Fibroblast of the conjunctiva (primary cell): ENCODE results near the gene STK32C.
"Not testable (repeated sequence)": the region's sequence is repeated elsewhere in the genome, so short reads cannot be mapped to it uniquely, and the experiment has no call there.

Experiments
- DNase-seq: peaks from one replicate; pipeline ENCODE4 v3.0.0-alpha.2; 2010; ENCODE audit warnings: low read depth

The STK32C gene

DNA sequence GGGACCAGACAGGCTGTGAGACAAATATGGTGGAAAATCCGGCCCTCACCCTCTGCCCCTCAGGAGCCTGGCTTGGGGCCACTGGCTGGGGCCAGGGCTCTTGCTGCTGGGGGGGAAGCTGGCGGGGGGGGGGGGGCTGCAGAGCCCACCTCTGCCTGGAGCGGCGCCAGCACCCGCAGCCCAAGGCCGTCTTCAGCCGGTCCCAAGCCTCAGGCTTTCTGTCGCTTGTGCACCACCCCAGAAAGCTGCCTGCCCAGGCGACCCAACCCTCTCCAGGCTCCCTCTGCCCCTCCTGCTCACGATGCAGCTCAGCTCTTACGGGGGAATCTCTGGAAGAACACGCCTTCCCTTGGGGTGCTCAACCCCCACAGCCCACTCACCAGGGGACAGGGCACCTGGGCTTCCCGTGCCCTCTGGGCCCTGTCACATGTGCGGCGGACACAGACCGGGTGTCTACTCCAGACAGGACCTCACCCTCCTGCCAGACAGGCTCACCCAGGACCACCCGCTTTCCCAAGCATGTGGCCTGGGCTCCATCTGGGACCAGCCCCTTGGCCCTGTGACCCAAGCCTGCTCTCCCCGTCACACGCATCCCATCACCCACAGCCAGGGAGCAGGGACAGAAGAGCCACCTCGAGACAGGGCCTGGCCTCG is 77.1 kb downstream of the STK32C start:
- DNase-seq, result no peak

DNA sequence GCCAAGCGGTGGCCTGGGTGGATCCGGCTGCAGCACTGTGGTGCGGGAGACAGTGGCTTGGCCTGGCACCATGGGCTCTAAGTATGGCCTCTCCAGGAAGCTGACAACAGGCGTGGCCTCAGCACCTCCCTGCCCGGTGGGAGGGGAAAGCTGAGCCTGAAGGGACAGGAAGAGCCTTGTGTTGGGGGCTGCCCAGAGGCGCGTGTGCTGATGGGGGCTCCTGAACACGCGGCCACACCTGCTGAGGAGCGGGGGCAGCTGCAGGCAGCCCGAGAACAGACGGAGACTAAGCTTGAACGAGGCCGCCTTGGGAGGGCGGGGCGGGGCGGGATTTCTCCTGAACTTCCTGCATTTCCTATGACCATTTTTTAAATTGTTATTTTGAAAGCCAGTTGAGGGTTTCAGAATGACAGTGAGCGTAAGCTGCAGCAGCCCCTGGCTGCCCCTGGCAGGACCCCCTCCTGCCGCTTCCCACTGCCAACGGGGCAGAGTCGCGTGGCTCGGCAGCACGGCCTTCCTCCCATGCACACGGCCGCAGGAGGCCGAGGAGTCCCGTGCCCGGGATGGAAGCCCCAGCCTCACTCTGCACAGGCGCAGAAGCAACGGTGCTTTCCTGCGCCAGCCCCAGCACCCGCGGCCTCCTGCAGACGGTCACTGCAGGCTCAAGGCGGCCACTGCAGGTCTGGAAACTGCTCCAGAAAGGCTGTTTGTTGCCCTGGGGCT is 77.8 kb downstream of the STK32C start:
- DNase-seq, result no peak

DNA sequence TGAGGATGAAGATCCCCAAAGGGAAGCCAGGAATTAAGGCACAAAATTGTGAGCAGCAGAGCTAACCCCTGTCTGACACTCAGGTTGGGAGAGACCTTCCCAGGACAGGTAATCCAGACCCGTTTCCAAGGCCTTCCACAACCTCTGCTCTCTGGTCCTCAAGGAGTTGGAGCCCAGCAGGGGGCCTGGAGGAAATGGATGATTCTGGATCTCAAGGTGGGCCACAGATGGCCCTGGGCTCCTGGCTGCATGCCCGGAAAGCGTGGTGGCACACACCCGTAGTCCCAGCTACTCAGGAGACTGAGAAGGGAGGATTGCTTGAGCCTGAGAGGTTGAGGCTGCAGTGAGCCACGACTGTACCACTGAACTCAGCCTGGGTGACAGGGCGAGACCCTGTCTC is 78.7 kb downstream of the STK32C start:
- DNase-seq, result no peak

DNA sequence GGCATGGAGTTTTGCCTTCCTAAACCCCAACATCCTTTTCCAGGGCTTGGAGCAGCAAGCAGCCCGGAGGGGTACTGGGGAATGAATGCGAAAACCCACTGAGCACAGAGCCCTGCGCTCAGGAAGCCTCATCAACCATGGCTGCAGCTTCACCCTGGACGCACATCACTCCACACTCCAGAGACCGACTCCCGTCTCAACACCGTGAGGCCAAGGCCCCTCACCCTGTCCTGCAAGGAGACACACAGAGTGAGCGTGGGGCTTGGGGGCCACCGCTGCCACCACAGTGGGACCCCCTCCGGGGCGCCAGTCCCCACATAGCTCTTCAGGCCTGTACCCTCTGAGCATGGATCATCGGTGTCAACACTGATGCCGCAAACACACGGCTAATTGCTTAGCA is 79.1 kb downstream of the STK32C start:
- DNase-seq, result no peak

DNA sequence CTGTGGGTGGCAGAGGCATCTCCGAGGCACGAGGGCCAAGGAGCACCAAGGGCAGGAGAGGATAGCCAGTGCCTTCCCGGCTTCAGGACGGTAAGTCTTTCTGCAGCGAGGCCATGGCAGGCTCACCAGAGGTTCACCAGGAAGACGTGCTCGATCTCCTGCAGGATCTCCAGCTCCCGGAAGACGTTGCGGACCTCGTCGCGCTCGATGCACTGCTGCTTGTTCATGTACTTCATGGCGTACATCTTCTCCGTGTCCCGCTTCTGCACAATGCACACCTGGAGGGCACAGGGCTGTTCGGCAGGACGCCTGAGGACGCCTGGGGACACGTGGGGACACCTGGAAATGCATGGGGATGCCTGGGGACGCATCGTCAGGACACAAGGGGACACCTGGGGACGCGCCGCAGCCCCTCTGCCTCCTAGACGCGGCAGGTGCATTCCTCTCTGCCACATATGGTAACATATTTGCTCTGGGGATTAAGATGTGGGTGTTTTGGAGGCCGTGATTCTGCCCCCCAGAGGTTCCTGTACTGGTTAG is 79.8 kb downstream of the STK32C start:
- DNase-seq, result no peak

DNA sequence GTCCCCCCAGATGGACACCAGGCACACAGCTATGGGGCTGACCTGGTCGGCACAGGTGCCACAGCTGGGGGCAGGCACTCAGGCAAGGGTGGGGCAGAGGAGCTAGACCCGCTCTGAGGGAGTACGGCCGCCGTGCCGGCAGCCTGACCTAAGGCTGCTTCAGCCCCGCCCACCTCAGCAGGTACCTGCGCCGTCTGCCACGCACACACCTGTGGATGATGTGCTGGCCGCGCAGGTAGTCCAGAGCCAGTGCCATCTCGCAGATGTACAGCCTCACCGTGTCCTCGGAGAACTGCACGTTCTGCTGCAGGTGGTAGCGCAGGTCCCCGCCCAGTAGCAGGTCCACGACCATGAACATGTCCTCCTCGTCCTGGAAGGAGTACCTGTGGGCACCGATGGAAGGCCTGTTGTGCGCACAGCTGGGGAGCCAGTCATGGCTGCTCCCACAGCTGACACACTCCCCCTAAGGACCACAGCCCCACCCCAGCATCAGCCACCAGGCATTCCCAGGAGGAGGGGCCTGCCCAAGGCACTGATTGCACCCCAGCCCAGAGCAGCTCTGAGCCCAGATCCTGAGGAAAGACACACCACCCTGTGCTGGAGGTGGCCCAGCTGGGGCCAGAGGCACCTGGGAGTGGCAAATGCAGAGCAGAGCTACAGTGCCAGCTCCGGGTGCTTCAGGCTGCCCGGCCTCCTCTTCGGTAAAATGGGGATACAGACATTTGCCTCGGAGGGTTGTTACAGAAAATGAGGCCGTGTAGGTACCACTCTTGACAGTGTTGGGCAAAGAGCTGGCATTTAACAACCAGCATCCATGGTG is 81.0 kb downstream of the STK32C start:
- DNase-seq, result no peak

DNA sequence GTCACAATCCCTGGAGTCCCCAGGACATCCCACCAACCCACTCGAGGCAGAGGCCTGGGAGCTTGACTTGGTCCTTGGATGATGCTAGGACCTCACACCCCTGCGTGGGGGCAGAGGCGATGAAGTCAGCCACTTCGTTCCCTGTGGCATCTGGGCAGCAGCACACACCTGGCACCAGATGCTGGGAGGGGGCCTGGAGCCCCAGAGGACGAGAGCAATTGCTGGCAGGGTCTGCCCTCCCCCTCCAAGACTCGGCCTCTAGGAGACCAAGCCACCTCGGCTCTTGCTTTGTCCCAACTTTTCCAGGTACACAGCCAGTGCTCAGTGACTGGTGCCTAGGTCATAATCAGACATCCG is 81.9 kb downstream of the STK32C start:
- DNase-seq, result no peak

DNA sequence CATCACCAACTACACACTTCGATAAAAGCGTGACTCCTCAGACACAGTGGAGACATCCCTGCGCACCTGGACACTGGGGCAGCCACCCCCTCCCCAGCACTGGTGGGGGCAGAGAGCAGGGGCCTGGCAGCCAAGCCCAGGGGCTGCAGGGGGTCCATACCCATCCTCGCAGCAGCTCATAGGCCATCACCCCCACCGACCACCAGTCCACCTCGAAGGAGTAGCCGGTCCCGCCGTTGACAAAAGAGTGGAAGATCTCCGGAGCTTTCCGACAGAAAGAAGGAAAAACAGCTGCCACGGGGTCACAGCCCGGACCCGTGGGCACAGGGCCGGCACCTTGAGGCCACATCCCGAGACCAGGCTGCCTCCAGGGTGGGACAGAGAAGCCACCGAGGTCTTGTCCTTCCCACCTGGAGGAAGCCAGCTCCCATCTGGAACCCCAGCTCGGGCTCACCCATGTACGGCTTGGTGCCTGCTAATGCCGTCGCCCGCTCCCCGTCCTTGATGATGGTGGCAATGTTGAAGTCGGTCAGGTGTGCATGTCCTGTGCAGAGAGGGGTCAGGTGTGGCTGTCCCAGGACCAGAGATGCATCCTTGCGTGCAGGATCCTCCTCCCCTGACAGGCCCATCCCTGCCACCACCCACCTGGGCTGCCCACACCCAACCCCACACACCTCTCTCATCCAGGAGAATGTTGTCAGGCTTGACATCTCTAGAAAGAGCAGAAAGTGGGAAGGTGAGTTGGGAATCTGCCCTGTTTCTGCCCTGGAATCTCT is 82.5 kb downstream of the STK32C start:
- DNase-seq, result no peak

DNA sequence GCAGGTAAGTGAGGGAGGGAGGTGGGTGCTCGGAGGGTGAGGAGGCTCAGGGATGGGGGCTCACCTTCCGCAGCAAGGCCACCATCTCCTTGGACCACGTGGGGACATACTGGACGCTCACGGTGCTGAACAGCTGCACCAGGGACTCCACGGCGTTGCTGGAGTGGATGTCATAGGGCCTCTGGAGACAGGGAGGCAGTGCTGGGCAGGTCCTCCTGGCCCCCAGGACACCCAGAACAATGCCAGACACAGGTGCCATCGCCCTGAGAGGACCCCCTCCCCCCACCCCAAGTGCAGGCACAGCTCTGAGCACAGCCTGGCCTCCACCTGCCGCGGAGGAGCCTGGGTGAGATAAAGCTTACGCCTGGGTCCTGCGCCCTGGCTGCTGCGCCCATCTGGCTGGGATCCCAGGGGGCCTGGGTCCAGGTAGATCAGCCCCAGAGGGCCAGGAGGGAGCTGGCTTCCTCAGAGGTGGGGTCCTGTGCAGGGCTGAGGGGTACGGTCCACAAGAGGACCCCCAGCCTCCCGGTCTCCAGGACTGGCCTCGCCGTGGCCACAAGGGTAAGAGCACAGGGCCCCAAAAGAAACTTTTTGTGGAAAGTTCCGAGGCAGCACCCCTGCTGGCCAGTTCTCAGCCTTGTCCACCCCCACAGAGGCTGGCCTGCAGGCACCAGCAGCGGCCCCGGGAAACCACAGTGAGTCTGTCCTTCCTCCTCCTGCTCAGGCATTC is 83.2 kb downstream of the STK32C start:
- no peak for DNase-seq

DNA sequence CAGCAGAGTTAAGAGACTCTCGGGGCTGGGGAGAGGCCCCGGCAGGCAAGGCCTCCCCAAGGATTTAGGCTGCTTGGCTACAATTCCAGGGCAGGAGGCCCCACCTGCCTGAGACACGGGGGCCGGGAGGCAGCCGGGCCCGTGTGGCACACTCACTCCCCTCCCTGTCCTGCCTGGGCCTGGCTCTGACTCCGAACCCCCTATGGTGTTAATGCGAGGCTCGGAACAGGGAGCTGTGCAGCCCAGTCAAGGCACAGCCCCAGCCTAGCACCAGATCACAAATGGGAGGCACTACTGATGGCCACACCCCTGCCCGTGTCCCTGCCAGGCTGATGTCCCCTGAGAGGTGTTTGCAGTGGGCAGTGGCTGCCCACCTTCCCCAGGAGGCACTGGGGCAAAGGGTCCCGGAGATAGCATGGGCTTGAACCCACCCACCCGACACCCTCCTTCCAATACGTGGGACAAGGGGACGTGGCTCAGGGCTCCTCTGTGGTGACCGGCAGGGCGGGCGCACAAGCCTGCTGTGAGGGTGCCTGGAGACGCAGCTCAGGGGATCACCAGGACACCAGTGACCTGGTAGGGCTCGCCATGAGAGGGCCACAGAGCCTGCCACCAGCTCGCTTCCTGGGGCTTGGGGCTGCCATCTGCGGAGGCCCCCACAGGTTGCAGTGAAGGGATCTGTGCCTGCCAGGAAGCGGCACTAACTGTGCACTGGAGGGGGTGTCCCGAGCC is 84.0 kb downstream of the STK32C start:
- DNase-seq, result no peak

DNA sequence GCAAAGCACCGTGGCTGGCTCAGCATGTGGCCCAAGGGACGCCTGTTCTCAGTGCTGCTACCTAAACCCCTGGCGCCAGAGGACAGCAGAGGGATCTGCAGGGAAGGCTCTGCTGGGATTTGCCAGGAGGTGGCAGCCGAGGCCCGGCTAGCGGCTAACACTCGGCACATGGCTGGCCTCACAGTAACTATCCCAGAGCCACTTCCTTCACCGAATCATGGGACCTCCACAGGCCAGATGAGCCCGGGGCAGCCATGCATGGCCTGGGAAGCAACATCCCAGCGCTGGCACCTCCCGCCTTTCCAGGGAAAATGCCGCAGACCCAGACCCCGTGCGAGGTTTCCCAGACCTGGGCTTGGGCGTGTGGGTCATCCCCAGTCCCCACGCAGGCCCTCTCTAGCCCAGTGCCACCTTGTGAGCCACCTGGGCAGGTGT is 84.6 kb downstream of the STK32C start:
- peak; percentile 71 for DNase-seq

DNA sequence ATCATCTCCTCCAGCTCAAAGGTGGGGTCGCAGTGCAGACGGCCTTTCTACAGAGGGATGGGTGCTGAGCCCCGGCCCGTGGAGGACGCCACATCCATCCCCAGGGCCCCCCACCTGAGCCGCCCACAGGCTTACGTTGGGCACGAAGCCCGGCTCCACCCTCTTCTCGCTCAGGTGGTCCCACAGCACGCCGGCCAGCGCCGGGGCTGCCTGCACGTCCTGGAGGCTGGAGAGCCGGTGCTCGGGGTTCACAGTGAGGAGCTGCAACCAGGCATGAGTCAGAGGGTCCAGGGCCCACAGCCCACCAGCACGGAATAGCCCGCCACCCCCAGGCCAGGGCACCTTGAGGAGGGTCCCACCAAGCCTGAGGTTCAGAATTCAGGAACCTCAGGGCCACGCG is 85.0 kb downstream of the STK32C start:
- no peak for DNase-seq

DNA sequence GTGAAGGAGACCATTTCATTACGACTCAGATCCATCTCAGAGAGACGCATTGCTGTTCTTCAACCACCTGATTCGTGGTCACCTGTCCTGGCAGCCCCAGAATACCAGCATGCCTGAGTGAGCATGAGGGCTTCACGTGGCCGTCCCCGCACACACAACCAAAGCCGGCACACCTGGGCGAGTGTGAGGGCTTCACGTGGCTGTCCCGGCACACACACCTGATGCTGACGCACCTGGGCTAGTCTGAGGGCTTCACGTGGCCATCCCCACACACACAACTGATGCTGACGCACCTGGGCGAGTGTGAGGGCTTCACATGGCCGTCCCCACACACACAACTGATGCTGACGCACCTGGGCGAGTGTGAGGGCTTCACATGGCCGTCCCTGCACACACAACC is 86.8 kb downstream of the STK32C start:
- not testable (repeated sequence) for DNase-seq

DNA sequence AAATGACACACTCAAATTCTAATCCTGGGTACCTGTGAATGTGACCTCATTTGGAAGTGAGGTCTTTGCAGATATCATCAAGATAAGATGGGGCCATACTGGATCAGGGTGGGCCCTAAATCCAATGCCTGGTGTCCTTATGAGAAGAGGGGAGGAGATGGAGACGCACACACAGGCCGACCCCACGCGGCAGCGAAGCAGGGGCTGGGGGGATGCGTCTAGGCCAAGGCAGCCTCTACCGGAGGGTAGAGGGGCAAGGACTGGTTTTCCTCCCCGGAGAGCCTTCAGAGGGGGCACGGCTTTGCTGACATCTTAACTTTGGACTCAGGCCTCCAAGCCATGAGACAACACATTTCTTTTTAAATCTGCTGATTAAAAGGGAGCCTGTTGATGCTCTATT is 87.7 kb downstream of the STK32C start:
- DNase-seq, result no peak

DNA sequence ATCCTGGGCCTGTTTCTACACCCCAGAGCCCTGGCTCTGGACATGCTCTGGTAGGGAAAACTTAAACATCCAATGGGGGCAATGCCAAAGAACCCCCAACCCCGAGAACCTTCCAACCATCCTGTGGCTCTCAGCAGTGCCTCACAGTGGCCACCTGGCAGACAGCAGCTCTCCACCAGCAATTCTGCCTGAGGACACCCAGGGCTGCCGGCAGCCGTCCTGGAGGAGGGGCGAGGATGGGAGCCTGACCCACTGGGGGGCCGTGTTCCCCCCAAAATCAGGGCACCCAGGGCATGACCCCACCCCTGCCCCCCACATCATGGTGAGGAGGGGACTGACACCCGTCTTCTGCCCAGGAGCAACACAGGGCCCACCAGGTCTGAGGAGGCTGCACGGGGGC is 88.3 kb downstream of the STK32C start:
- DNase-seq, result no peak

DNA sequence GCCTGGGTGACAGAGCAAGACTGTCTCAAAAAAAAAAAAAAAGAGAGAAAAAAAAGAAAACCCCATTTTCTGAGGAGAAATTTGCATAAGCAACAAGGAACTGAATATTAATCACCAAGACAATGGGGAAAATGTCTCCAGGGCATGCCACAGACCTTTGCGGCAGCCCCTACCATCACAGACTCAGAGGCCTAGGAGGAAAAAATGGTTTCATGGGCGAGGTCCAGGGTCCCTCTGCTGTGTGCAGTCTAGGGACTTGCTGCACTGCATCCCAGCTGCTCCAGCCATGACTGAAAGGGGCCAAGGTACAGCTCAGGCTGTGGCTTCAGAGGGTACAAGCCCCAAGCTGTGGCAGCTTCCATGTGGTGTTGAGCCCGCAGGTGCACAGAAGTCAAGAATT is 91.3 kb downstream of the STK32C start:
- not testable (repeated sequence) for DNase-seq

DNA sequence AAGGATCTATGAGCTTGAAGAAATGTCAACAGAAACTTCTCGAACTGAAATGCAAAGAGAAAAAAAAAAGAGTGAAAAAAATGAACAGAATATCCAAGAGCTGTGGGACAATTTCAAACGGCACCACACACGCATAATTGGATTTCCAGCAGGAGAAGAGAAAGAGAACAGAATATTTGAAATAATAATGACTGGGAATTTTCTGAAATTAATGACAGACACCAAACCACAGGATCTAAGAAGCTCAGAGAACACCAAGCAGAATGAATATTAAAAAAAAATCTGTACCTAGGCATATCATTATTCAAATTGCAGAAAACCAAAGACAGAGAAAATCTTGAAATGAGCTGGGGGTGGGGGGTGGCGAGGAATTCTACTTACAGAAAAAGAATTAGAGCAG is 93.8 kb downstream of the STK32C start:
- no peak for DNase-seq

DNA sequence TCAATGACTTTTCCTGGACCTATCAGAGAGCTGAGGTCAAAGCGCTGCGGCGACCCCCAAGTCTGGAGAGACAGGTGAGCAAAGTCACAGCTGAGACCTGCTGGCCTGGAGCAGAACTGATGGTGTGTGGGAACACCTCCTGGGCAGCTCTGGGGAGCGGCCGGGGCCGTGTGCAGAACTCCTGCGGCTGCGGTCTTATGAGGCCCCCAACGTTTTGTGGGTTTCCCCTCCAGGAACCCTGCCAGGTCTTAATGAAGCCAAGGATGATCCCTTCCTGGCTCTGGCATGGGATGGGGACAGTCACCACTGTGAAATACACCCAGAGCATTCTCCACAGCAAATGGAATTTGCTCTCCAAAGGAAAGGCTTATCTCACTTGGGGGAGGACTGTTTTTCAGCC is 94.9 kb downstream of the STK32C start:
- DNase-seq, result no peak

DNA sequence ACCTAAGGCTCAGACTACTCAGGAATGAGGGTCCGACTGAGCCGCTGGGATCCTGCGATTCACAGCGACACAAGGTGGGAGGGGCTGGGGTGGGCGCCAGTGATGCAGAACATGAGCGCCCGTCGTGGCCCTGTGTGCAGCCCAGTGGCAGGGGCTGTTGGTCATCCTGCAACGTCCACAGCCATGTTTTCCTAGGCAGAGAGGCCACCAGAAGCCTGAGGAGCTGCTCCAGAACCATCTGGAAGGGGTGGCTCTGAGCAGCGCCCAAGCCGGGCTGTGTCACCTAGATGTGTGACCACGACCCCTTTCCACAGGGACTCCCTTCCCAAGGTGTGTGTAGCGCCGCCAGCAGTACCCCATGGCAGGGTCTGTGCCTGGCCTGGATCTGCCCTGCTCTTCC is 96.5 kb downstream of the STK32C start:
- no peak for DNase-seq

DNA sequence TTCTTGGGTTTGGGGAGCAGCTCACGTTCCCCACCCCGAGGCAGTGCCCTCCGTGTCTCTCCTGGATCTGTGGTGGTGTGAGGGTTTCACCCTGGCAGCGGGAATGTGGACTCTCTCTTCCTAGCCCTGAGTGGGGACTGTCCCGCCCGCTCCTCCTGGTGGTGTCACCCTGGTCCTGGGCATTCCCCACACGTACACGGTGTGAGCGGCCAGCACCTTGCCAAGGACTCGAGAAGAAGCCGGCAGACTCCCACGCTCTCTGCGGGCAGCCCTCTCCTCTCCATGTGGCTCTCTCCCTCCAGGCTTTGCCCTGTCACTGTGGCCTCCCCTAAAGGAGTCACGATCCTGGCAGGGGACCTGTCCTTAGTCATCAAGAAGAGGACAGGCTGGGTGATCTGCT is 97.0 kb downstream of the STK32C start:
- DNase-seq, result no peak
